GM12874 (cell line): ENCODE measurements around the gene DNAJC17.

Source experiments
- TF ChIP-seq, protein P1 (sequence below): IDR thresholded peaks from 2 replicates; pipeline ENCODE4 v1.5.1; 2011; ENCODE audit warnings: low read depth, mild to moderate bottlenecking, control low read depth, low read length, moderate library complexity; ENCODE audit not compliant: insufficient read depth

Gene DNAJC17

GRCh38 chr15:40789119-40789518 lies 18.2 kb downstream of the DNAJC17 start:
- TF ChIP-seq, protein P1, sequence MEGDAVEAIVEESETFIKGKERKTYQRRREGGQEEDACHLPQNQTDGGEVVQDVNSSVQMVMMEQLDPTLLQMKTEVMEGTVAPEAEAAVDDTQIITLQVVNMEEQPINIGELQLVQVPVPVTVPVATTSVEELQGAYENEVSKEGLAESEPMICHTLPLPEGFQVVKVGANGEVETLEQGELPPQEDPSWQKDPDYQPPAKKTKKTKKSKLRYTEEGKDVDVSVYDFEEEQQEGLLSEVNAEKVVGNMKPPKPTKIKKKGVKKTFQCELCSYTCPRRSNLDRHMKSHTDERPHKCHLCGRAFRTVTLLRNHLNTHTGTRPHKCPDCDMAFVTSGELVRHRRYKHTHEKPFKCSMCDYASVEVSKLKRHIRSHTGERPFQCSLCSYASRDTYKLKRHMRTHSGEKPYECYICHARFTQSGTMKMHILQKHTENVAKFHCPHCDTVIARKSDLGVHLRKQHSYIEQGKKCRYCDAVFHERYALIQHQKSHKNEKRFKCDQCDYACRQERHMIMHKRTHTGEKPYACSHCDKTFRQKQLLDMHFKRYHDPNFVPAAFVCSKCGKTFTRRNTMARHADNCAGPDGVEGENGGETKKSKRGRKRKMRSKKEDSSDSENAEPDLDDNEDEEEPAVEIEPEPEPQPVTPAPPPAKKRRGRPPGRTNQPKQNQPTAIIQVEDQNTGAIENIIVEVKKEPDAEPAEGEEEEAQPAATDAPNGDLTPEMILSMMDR, result no peak

GRCh38 chr15:40787991-40788390 lies 19.3 kb downstream of the DNAJC17 start:
- TF ChIP-seq, protein P1, result no peak

DNA sequence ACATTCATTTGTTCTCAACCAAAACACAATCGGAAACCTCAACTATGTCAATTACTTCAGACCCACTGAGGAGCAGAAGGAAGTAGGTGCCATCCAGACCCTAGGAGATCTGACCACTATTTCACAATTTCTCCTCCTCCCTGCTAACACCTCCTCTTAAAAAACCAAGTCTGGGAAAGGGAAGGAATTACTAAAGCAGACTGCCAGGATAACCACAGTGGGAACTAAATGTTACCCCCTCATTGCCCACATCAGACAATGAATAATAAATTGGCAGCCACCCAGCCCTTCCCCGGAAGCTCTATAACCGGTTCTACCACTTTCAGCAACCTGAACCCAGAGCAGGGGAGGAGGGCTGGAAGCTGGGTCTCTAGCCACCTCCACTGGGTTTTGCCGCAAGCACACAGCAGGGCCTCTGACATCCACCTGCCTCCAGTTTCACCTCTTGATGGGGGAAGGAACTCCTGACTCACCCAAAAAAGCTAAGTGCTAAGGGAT lies 19.9 kb downstream of the DNAJC17 start:
- TF ChIP-seq, protein P1, result no peak

GRCh38 chr15:40785814-40786213 lies 21.5 kb downstream of the DNAJC17 start:
- TF ChIP-seq, protein P1, result no peak

GRCh38 chr15:40785164-40785563 lies 22.1 kb downstream of the DNAJC17 start:
- TF ChIP-seq, protein P1, result no peak

- TF ChIP-seq, protein P1, result peak; percentile 98
These were observed 24.6 kb downstream of the DNAJC17 start for GRCh38 chr15:40782609-40783227.

GRCh38 chr15:40776537-40777141 lies 30.6 kb downstream of the DNAJC17 start:
- TF ChIP-seq, protein P1, result no peak
